GM19351 (cell line): ENCODE data around the gene IL1RAPL2.
"Not testable (repeated sequence)": the region's sequence is repeated elsewhere in the genome, so short reads cannot be mapped to it uniquely, and the experiment has no call there.

ENCODE experiments used
- ATAC-seq: cut with Tn5 transposase; IDR thresholded peaks from one replicate; pipeline ENCODE4 v1.9.1; 2021; ENCODE audit warnings: mild to moderate bottlenecking, moderate library complexity; ENCODE audit not compliant: unreplicated experiment

Gene IL1RAPL2

DNA sequence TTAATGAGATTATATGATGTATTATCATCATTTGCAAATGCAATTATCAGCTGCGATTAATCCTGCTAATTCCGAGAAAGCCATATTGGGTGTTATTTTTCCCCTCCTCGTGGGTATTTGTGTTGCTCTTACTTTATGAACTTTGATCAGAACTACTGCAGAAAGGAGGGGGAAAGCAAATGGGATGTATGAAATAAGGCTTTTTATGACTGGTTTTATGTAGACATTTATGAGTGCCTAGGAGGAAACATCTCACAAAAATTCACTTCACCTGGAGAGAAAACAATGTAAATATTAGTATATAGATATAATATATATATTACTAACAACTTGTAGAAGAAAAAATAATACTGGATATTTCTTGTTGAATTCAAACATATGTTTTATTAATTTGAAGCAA, 440.1 kb downstream of the IL1RAPL2 start:
- no peak for ATAC-seq

DNA sequence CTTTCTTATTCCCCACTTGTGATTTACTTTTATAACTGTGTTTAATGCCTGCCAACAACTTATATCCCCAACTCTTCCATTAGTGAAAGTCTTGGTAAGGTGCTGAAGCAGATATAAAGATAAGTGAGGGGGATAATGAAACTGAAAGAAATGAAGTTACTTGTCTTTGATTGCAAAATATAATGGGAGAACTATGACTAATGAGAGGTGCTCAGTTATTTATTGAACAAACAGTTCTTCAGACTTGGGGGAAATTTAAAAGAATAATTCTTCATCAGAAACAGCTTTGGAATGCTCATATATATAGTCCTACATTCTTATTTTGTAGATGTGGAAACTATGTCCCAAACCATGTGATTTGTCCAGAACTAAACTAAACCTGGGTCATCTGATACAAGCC, 441.0 kb downstream of the IL1RAPL2 start:
- no peak for ATAC-seq

DNA sequence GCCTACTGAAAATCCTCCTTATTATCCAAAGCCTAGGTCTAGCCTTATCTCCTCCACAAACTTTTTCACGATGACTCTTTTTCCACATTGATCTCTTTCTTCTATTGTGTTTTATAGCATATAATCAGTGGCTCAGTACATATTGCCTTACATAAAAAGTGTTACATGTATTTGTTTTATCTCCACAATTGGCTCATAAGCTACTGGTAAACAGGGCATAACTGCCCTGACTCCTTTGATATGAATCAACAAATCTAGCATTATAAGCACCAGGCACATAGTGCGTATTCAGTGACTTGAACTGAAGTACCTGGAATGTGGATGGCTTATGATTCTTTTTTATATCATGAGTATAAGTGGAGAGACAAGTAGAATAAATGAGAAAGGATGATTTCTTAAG, 447.7 kb downstream of the IL1RAPL2 start:
- no peak for ATAC-seq

- no peak for ATAC-seq
Measured at GRCh38 chrX:105017641-105018040, 451.6 kb downstream of the IL1RAPL2 start.

DNA sequence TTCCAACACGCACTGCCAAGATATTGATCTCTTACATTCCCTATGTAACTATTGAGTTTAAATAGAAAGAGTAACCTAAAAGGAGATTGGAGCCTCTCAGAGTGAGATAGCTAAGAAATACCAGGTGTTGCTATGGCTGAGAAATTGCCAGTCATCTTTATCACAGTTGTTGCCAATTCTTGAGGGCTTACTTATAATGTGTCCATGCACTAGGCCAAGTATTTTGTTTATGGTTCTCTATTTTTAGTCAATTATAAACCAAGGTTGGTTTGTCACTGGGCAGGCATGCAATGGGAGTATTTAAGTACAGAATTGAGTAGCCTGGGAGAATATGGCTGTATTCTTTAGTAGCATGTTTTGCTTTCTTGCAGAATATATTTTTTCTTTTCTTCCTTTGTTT, 452.9 kb downstream of the IL1RAPL2 start:
- no peak for ATAC-seq

- not testable (repeated sequence) for ATAC-seq
Measured at GRCh38 chrX:105028962-105029361, 463.0 kb downstream of the IL1RAPL2 start.

- no peak for ATAC-seq
Measured at GRCh38 chrX:105038672-105039328, 472.8 kb downstream of the IL1RAPL2 start.

DNA sequence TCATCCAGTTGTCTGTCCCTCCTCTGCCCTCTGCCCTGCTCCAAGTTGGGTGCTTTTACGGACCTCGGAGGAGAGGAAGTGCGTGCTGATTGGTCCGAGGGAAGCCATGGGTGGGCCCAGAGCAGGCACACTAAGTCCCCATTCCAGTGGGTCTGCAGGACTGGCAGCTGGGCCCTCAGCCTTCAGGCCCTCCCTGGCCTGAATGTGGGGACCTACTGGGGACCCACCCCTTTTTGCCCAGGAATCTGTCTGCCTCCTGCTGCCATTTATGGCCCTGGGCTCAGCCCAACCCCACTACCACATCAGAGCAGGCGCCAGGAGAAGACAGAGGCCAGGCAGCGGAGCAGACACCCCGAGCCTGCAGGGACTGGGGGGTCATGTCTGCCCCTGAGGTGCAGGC, 484.9 kb downstream of the IL1RAPL2 start:
- ATAC-seq, result no peak

DNA sequence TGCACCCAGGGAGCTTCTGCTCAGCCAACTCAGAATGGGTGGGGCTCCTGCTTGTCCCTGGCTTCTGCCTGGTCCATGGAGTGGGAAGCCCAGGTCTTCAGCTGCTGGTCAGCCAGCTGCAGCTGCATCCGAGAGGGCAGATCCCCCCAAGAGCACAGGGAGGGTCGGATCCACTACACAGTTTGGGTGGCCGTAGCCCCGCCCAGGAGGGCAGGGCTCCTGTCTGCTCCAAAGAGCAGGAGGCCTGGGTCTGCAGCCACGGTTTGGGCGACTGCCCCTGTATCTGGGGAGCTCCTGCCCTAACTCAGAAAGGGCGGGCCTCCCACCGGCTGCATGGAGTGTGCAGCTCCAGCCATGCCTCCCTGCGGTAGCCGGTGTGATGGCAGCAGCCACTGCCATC, 485.4 kb downstream of the IL1RAPL2 start:
- ATAC-seq, result no peak

DNA sequence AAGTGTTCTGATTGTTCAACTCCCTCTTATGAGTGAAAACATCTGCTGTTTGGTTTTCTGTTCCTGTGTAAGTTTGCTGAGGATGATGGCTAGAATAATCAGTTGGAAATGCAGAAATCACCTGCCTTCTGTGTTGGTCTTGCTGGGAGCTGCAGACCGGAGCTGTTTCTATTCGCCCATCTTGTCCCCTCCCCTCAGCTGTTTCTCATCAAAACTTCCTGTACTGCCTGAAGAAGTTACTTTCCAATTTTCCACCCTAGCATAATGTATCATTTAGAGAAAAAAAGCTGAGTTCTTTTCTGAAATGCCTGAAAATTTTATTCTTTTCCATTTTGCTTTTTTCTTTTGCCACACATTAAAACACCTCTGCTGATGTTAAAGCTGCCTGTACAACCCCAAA, 486.9 kb downstream of the IL1RAPL2 start:
- no peak for ATAC-seq

- ATAC-seq, result no peak
Measured at GRCh38 chrX:105063743-105064142, 497.7 kb downstream of the IL1RAPL2 start.

GRCh38 chrX:105098201-105098600, 532.2 kb downstream of the IL1RAPL2 start:
- ATAC-seq, result no peak

DNA sequence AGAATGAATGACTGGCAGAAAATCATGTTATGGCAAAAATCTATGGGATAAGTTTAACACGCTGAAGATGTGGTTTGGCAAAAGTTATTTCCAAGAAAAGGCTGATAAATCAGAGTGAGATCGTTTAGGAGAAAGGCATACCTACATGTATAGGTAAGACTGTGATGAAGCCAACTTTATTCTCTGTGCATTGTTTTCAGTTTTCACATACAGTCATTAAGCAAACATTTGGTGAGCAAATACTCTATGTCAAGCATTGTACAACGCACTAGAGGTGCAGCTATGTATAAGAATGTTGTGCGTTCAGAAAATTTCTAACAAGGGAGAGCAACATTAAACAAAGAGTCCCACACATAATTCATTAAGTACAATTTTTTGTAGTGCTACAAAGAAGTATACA, 532.8 kb downstream of the IL1RAPL2 start:
- ATAC-seq, result no peak

DNA sequence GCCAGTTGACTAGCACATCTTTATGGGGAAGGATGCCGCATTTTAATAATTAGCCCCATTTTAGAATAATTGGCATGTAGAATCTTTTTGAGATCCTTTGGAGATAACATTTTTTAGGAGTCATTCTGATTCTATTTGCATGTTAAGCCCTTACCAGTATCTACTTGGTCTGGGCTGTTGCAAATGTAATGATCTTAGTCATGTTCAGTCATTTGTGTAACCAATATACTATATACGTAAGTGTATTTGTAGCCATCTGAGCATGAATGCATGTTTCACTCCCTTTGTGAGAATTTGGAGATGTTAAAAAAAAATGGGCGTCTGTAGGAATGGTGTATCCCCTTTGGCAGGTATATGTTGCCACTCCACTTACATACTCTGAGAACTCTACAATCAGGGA, 535.4 kb downstream of the IL1RAPL2 start:
- no peak for ATAC-seq

DNA sequence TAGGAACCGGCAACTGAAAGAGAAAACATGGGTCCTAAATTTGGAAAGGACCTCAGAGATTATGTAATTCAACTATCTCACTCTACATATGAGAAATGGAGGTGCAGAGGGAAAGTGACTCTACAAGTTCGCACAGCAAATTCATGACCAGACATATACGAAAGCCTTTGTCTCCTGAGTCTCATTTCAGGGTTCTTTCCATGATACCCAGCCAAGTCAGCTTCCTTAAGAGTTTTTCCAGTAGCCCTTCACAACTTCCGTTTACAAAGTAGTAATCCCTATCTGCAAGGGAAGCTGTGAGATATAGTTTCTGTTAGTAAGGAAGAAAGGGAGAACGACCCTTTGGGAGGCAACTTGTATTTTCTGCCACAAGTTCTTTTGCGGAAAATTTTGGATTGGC, 543.9 kb downstream of the IL1RAPL2 start:
- no peak for ATAC-seq

DNA sequence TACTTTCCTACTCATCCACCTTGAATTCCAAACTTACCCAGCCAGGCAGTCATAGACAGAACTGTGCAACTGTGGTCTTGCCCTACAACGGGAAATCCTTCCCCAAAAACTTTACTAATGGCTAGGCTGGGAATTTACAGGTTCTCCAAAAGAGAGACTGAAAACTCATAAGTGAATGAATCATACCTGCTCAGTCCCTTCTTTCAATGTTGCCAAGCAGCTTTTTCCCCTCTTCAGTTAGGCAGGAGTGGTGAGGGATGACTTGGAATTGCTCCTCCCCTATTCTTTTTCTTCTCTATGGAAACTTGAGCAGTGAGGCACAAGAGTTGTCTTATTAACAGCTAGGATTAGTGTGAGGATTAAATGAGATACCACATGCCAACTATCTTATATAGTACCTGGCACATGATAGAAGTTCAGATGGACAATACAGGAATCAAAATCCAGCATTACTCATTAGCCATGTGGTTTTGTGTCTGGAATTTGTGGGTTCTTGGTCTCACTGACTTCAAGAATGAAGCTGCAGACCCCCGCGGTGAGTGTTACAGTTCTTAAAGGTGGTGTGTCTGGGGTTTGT, 548.6 kb downstream of the IL1RAPL2 start:
- no peak for ATAC-seq

DNA sequence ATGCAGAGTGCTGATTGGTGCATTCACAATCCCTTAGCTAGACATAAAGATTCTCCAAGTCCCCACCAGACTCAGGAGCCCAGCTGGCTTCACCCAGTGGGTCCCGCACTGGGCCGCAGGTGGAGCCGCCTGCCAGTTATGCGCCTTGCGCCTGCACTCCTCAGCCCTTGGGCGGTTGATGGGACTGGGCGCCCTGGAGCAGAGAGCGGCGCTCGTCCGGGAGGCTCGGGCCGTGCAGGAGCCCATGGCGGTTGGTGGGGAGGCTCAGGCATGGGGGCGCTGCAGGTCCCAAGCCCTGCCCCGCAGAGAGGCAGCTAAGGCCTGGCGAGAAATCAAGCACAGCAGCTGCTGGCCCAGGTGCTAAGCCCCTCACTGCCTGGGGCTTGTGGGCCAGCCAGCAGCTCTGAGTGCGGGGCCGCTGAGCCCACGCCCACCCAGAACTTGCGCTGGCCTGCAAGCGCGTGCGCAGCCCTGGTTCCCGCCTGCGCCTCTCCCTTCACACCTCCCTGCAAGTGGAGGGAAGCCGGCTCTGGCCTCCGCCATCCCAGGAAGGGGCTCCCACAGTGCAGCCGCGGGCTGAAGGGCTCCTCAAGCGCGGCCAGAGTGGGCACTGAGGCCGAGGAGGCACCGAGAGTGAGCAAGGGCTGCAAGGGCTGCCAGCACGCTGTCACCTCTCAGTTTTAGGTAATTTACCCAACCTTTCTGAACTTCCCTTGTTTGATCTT, 549.8 kb downstream of the IL1RAPL2 start:
- ATAC-seq, result not testable (repeated sequence)

DNA sequence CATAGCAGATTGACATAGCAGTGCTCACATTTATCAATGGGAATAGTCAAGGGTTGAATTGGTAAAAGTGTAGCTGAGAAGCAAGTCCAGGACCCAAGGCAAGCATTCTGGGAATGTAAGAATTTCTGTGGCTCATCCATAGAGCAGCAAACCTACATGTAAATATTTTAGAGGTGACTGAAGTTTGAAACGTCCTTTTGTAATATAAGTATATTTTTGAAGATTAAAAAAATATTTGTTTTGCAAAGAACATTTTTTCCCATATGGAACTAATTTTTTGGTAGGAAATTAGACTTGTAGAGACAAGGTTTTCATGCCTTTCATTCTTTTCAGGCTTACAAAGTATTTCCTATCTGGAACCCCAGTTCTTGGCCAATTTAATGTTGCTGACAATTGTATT, 550.5 kb downstream of the IL1RAPL2 start:
- no peak for ATAC-seq

GRCh38 chrX:105117621-105118020, 551.6 kb downstream of the IL1RAPL2 start:
- no peak for ATAC-seq

DNA sequence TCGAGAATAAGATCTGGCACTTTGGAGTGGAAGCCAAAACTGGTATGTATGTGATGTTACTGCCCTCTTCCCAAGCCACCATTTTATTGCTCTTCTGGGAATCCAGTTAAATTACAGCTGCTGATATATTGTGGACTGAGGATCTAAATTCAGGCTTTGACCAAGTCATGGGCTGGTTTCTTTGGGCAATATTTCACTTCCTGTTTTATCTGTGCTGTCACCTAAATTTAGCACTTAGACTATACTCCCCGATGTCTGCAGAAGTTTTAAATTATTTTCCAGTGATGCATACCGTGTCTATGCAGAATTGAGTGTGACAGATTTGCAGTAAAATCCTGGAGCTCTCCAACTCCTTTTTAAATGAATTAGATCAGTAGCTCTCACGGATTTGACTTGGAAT, 554.5 kb downstream of the IL1RAPL2 start:
- peak; percentile 47 for ATAC-seq

DNA sequence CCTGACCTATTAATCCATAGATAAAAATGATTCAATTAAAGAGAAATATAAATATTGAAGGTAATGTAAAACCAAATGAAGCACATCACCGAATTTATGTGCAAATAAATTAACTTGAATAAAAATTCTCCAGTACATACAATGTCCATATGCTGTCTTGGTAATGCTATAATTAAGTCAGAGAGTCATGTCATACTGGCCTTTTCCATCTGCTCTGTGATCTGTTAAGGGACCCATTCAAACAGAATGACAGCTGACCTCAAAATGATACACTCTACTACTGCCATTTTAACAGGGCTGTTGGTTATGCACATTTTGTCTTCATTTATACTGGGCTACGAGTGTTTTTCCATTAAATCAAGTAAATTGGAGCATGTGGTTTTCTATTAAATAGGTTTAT, 555.2 kb downstream of the IL1RAPL2 start:
- ATAC-seq, result no peak

GRCh38 chrX:105126201-105126600, 560.2 kb downstream of the IL1RAPL2 start:
- ATAC-seq, result no peak
